Astrocyte of the cerebellum (primary cell): ENCODE data around the gene CORO6.

Source experiments
- DNase-seq: peaks from one replicate; pipeline ENCODE4 v3.0.0-alpha.2; 2011; ENCODE audit warnings: low read depth
- H3K4me3 ChIP-seq: 2 replicates; pipeline ENCODE4 v1.5.1; 2011; ENCODE audit warnings: mild to moderate bottlenecking, low read depth, low read length, moderate library complexity
- CTCF ChIP-seq: IDR thresholded peaks from 2 replicates; pipeline ENCODE4 v1.5.1; 2012; ENCODE audit warnings: low read length, low read depth, moderate library complexity, mild to moderate bottlenecking; ENCODE audit errors: missing control alignments
- in situ Hi-C: cut with HindIII; loops from 2 replicates; pipeline ENCODE4 v1.10.0; 2017; ENCODE audit warnings: low sequenced_read_pairs

Gene CORO6

DNA sequence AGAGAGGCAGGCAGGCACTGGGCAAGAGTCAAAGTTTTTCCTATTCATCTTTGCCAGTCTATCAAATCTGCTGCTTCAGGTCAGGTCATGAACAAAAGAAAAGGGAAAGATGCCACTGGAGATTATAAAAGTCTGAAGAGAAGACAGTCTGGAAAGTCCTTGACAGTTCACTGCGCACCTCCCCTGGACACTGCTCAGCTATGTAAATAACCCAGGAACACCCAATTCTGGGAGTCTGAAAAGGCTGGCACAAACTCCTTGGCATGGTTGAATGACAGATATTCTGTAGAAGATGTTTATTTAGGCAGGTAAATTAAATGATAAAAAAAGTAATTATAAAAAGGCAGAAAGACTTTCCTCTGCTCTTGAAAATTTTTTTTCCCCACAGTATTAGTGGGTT is 5.2 kb upstream of the CORO6 start:
- DNase-seq: no peak
- no peak overlapping the region for H3K4me3 ChIP-seq
- in situ Hi-C loops: no loop called here
- TF ChIP-seq CTCF: no peak

GRCh38 chr17:29625037-29625750 is 2.5 kb upstream of the CORO6 start:
- DNase-seq: no peak
- TF ChIP-seq CTCF: peak; percentile 3
- no peak overlapping the region for H3K4me3 ChIP-seq
- in situ Hi-C loops: no loop called here

DNA sequence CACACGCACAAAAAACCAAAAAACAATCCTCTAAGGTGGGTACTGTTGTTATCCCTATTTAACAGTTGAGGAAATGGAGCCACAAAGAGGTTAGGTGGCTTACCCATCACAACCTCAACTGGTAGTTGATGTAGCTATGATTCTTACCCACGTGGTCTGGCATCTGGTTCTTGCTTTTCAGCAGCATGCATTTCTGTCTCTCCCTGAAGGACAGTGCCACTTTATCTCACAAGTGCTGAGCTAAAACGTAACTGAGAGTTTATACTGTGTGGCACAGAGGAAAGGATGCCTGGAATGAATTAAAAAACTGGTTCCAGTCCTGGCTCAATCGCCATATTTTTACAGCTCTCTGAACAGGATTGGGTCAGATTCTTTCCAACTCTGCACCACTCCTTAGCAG is 1.9 kb upstream of the CORO6 start:
- no peak for DNase-seq
- in situ Hi-C loops: no loop called here
- no peak overlapping the region for H3K4me3 ChIP-seq
- TF ChIP-seq CTCF: no peak

DNA sequence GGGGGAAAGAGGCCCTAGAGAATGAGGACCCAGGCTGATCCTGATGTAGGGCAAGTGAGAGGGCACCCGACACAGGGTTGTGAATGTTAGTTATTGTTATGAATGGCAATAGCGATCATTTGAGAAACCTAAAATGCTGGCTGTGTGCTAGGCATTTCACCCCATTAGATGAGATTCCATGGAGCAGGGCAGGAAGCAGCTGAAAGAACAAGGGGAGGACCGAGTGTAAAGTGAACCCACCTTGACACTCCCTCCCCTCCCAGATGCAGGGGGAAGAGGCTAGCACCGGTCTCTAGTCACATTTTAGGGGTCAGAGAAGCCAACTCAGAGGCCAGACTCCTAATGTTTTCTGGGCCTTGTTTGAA is 553 bp upstream of the CORO6 start:
- peak overlapping the region; percentile 66 for H3K4me3 ChIP-seq
- in situ Hi-C loops: no loop called here
- DNase-seq: no peak
- TF ChIP-seq CTCF: no peak

- no peak for DNase-seq
- H3K4me3 ChIP-seq: peak overlapping the region; percentile 66
- in situ Hi-C loops: no loop called here
- TF ChIP-seq CTCF: no peak
Measured at GRCh38 chr17:29621751-29622194, 939 bp downstream of the CORO6 start.

DNA sequence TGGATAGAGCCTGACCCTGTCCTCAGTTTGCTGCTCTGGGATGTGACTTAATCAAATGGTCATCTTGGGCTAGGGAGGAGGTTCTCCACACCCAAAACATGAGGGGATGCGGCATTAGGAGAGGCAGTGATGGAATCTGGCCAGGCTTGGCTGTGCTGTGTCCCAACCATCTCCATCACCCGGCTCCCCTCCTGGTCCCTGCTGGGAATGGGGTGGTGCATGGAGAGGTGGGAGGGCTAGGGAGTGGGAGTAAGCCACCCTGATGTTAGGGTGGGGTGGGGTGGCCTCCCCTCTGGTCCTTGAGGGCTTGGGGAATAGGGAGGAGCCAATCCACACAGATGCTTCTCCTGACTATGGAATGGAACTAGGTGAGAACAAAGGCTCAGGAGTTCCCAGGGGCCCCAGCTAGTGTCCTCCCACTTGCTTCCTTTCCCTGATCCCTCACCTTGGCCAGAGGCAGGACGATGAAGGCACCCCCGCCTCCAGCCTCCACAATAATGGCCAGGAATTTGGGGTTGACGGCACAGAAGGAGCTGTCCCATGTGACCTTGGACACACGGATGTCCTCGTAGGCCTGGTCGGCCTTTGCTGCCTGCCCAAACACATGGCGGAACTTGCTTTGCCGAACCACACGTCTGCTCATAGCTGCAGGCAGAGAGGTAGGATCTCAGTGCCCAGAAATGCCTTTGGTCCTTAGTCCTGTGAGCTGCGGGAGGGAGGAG is 1.8 kb downstream of the CORO6 start:
- TF ChIP-seq CTCF: no peak

More for the DNA sequence above, 1.8 kb downstream of the CORO6 start:
- in situ Hi-C loops: no loop called here
- DNase-seq: no peak
- H3K4me3 ChIP-seq: no peak overlapping the region
